ENCODE results near the gene LNX1. TPM values are rescaled to one million over a fixed set of nuclear protein-coding genes. Genes with fewer than 3 reads are reported as not detected.

Gene LNX1
- total RNA-seq, 2 experiments from 2014 or later: not detected

- intact Hi-C loops (cut with micrococcal nuclease; ENCODE audit: unreplicated experiment): loop anchor here (10.0 kb wide), 1 partner anchor 744 kb away; no protein-coding TSS in a partner anchor
- Histone ChIP-seq H2AFZ (ENCODE audit: low read length) (no peak overlapping the region), H3K4me1 (ENCODE audit: insufficient read depth, low read length, poor library complexity, severe bottlenecking) (no peaks in the 10 kb centered on the region), H3K27ac (ENCODE audit: low read depth, low read length, poor library complexity, severe bottlenecking) (no peak overlapping the region), H3K36me3 (ENCODE audit: insufficient read depth, low read length) (no peaks in the 10 kb centered on the region), H3K4me2 (ENCODE audit: low read length) (no peak overlapping the region), H3K4me3 (ENCODE audit: low read depth, low read length, poor library complexity, severe bottlenecking) (no peak overlapping the region), H3K9me2 (ENCODE audit: insufficient read depth, low read length) (no peaks in the 10 kb centered on the region), H3K9me3 (ENCODE audit: low read length) (no peaks in the 10 kb centered on the region), H4K20me1 (ENCODE audit: insufficient read depth, low read length) (no peaks in the 10 kb centered on the region), H3K79me2 (ENCODE audit: insufficient read depth, low read depth, low read length) (no peaks in the 10 kb centered on the region)
- ChIA-PET POLR2A (interaction anchor here (2.2 kb wide), 1 partner anchor 13 kb away, joined by 5 read pairs; no protein-coding TSS in a partner anchor), CTCF (ENCODE audit: unreplicated experiment) (no interaction called here)
- DNase-seq (ENCODE audit: low spot score): peak; percentile 45
- no TSS peak for BruUV-seq (replicated peaks)
- TF ChIP-seq EZH2phosphoT487 (IDR thresholded peaks at IDR 0.05; ENCODE audit: borderline replicate concordance, low read depth, low read length): no peak
- peak; percentile 83 for TF ChIP-seq CTCF (conservative IDR thresholded peaks at IDR 0.05; ENCODE audit: low read length)
Observed at GRCh38 chr4:53490965-53491622, 100.2 kb downstream of the LNX1 start.

GRCh38 chr4:53490161-53490956 lies 100.9 kb downstream of the LNX1 start:
- Histone ChIP-seq H3K4me3 (ENCODE audit: low read depth, low read length, poor library complexity, severe bottlenecking) (no peak overlapping the region), H3K4me1 (ENCODE audit: insufficient read depth, low read length, poor library complexity, severe bottlenecking) (no peaks in the 10 kb centered on the region), H3K9me2 (ENCODE audit: insufficient read depth, low read length) (no peaks in the 10 kb centered on the region), H3K36me3 (ENCODE audit: insufficient read depth, low read length) (no peaks in the 10 kb centered on the region), H4K20me1 (ENCODE audit: insufficient read depth, low read length) (no peaks in the 10 kb centered on the region), H3K9me3 (ENCODE audit: low read length) (no peaks in the 10 kb centered on the region), H2AFZ (ENCODE audit: low read length) (no peak overlapping the region), H3K4me2 (ENCODE audit: low read length) (no peak overlapping the region), H3K79me2 (ENCODE audit: insufficient read depth, low read depth, low read length) (no peaks in the 10 kb centered on the region), H3K27ac (ENCODE audit: low read depth, low read length, poor library complexity, severe bottlenecking) (no peak overlapping the region)
- intact Hi-C loops (cut with micrococcal nuclease; ENCODE audit: unreplicated experiment): loop anchor here (10.0 kb wide), 1 partner anchor 744 kb away; no protein-coding TSS in a partner anchor
- ChIA-PET POLR2A (interaction anchor here (0.6 to 2.2 kb wide), 2 partner anchors 13 to 458 kb away, joined by 4 to 5 read pairs; no protein-coding TSS in a partner anchor), CTCF (ENCODE audit: unreplicated experiment) (no interaction called here)
- no peak for DNase-seq (ENCODE audit: low spot score)
- no peak for TF ChIP-seq CTCF (conservative IDR thresholded peaks at IDR 0.05; ENCODE audit: low read length)
- TF ChIP-seq EZH2phosphoT487 (IDR thresholded peaks at IDR 0.05; ENCODE audit: borderline replicate concordance, low read depth, low read length): no peak
- BruUV-seq (replicated peaks): no TSS peak

All from OCI-LY7 (cell line).